Gastrocnemius medialis (tissue), 4 donors: Measurements from ENCODE around the gene IFNA7.

Experiments
- POLR2A ChIP-seq, 2 donors: fragments of 450-650 bp; IDR thresholded peaks; one replicate each; pipeline ENCODE4 v1.6.1; 2017; ENCODE audit warnings: antibody characterized with exemption in 2 of 2, mild to moderate bottlenecking in 2 of 2, moderate library complexity in 2 of 2
- TF ChIP-seq, protein P1 (sequence below), 5 experiments: fragments of 450-650 bp in 3 of 5; fragments of 200-600 bp in 2 of 5; sonication (generic) in 2 of 5; IDR thresholded peaks in 4 of 5; conservative IDR thresholded peaks in 1 of 5; 1 replicate in 4 of 5; 2 replicates in 1 of 5; pipeline ENCODE4 v1.5.1; 2016 to 2019; ENCODE audit warnings: antibody characterized with exemption in 5 of 5, mild to moderate bottlenecking in 3 of 5, moderate library complexity in 3 of 5

- no peak for TF ChIP-seq POLR2A (IDR thresholded peaks at IDR 0.05)
- TF ChIP-seq, protein P1, sequence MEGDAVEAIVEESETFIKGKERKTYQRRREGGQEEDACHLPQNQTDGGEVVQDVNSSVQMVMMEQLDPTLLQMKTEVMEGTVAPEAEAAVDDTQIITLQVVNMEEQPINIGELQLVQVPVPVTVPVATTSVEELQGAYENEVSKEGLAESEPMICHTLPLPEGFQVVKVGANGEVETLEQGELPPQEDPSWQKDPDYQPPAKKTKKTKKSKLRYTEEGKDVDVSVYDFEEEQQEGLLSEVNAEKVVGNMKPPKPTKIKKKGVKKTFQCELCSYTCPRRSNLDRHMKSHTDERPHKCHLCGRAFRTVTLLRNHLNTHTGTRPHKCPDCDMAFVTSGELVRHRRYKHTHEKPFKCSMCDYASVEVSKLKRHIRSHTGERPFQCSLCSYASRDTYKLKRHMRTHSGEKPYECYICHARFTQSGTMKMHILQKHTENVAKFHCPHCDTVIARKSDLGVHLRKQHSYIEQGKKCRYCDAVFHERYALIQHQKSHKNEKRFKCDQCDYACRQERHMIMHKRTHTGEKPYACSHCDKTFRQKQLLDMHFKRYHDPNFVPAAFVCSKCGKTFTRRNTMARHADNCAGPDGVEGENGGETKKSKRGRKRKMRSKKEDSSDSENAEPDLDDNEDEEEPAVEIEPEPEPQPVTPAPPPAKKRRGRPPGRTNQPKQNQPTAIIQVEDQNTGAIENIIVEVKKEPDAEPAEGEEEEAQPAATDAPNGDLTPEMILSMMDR (IDR thresholded peaks at IDR 0.05 in 4 of 5, conservative IDR thresholded peaks at IDR 0.05 in 1 of 5), result no peak
These were observed 26.1 kb upstream of the IFNA7 start, which contains the start of gene IFNA17 for GRCh38 chr9:21228122-21228521.
